Activated CD4-positive, alpha-beta T cell treated with anti-CD3 and anti-CD28 coated beads for 1 hour (primary cell): Measurements from ENCODE around the gene IRAK1BP1.
"Not testable (repeated sequence)": the region's sequence is repeated elsewhere in the genome, so short reads cannot be mapped to it uniquely, and the experiment has no call there.

Source experiments
- DNase-seq: peaks from one replicate; pipeline ENCODE4 v3.0.0-alpha.2; 2020

IRAK1BP1 gene

DNA sequence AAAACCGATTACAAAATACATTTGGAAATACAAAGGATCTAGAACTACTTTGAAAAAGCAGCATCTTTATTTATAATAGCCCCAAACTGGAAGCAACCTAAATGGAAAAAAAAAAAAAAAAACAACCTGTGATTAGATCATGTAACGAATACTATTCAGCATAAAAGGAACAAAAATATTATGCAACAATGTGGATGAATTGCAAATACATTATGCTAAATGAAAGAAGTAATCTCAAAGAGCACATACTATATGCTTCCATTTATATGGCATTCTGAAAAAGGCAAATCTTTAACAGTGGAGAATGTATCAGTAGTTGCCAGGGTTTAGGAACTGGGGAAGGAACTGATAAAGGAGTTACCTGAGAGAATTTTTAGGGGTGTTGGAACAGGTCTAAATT, 28.9 kb downstream of the IRAK1BP1 start:
- no peak for DNase-seq

DNA sequence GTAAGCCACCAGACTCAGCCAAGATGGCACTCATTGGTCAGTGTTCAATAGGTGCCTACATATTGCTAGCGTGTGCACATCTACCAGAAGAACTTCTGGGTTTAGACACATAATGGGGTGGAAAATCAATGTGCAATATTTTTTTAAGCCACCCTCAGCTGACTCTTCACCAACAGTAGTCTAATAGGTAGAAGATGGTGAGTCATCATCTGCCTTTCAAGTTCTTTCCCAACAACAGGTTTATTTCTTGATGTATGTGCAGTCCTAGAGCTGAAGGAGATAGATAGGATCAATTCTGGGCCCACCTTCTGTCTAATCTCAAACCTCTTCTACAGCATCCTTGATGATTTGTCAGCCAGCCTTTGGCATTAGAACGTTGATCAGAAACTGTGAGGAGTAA, 41.3 kb downstream of the IRAK1BP1 start:
- DNase-seq, result no peak

DNA sequence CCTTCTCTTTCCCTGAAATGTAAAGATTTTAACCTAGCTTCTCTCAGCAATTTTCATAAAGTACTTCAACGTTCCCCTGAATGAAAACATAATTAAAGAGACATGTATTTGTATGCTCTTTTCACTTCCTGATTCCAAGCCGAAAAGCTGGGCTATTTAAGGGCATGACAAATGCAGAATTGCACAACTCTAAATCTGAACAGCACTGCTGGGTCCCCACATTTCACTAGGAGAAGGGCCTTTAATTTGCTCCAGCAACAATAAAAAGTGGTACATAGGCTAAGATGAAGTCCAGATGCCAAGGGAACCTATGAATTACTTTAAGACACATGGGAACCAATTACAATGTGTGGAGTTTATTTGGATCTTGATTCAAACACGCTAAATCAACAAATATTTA, 42.0 kb downstream of the IRAK1BP1 start:
- no peak for DNase-seq

DNA sequence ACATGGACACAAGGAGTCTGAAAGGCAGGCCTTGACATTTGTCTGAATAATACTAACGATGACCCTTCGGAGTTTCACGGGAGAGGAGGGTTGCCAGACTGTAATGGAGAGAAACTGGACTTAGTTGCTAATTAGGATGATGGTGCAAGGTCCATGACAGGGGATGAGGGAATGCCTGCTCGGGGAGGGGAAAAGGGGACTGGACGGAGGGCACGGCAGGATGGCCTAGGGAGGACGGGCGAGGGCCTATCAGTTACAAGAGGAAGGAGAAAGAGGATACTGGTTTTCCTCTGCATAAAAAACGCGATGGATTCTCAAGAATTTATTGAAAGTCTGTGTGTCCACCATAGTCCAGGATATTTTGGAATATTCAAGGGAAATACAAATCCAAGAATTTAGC, 42.7 kb downstream of the IRAK1BP1 start:
- DNase-seq, result no peak

DNA sequence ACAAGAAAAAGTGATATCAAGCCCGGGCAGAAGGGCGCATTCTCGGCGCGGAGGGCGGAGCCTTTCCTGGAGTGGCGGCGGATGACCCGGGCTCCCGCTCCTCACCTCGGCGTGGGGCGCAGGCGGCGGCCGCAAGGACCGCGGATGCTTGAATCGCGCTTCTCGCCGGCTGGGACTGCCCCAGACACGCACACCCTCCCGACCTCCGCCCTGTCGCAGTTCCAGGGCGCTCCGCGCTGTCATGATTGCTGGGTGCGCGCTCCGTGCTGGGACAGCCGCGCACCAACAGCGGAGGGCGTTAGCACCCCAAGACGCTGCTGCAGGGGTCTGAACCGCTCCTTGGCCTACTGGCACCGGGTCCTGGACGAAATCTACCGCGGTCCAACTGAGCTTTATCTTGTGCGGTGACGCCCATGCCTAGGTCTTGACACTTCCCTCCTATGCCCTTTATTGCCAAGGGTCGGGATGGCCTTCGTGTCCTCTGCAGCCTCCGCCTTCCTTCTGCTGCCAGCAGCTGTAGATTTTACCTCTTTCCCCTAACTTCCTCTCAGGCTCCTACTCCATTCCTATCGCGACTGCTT, 43.3 kb downstream of the IRAK1BP1 start:
- no peak for DNase-seq

DNA sequence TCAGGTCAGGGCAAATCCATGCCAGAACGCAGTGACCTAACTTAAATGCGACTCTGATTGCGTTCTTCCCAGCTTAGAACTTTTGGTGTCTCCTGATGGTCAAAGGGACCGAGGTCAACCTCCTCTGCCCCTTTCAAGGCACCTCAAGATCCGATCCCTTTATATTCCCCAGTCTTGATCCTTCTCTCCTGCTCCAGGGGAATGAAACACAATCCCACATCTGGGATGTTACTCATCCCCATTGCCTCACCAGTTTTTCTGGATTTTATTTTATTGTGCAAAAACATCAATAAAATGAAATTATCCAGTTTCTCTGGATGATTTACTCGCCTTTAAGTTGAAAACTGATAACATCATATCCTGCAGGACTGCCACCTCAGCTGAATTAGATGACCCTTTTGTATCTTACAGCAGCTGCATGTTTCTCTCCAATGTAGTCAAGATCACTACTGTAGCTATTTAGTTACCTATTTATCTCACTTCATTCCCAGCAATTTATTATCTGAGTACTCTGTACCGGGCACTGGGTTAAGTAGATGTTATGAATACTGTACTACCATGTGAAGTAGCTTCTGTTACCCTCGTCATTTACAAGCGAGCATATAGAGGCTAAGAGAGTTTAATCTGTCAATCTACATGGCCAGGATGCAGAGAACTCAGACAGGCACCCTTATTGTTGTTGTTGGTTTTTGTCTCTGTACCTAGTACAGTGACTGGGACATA, 44.0 kb downstream of the IRAK1BP1 start:
- DNase-seq, result no peak

DNA sequence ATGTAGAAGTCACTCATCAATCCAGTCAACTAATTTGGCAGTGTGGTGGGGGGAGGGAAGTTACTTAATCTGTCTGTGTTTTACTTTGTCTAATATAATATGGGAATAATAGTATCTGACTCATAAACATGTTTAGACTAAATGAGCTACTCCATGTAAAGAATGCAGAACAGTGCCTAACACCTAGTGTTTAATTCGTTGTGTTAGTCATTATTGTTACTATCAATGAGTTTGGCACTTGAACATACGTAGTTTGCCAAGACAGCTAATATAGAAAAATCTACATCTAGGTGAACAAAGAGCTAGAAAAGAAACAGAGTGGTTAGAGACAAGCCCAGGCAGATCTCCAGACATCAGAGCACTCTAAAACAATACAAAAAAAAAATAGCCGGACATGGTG, 49.1 kb downstream of the IRAK1BP1 start:
- no peak for DNase-seq

DNA sequence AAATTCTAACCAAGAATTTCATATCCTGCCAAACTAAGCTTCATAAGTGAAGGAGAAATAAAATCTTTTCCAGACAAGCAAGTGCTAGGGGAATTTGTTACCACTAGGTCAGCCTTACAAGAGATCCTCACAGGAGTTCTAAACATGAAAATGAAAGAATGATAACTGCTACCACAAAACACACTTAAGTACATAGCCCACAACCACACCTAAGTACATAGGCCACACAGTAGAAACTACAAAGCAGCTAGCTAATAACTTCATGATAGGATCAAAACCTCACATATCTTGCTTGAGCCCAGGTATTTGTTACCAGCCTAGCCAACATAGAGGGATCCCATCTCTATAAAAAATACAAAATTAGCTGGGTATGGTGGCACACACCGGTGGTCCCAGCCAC, 50.4 kb downstream of the IRAK1BP1 start:
- DNase-seq, result no peak

DNA sequence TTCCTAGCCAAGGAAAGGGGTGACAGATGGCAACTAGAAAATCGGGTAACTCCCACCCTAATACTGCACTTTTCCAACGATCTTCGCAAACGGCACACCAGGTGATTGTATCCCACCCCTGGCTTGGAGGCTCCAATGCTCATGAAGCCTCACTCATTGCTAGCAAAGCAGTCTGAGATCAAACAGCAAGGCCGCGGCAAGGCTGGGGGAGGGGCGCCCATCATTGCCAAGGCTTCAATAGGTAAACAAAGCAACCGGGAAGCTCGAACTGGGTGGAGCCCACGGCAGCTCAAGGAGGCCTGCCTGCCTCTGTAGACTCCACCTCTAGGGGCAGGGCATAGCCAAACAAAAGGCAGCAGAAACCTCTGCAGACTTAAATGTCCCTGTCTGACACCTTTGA, 53.8 kb downstream of the IRAK1BP1 start:
- DNase-seq, result not testable (repeated sequence)

DNA sequence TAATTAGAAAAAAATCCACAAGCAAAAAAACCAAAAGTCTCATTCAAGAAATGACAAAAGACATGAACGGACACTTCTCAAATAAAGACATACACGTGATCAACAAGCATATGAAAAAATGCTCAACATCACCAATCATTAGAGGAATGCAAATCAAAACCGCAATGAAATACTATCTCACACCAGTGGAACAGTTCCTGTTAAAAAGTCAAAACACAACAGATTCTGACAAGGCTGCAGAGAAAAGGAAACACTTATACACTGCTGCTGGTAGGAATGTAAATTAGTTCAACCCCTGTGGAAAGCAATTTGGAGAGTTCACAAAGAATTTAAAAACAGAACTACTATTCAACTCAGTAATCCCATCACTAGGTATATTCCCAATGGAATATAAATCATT, 58.0 kb downstream of the IRAK1BP1 start:
- DNase-seq, result no peak

DNA sequence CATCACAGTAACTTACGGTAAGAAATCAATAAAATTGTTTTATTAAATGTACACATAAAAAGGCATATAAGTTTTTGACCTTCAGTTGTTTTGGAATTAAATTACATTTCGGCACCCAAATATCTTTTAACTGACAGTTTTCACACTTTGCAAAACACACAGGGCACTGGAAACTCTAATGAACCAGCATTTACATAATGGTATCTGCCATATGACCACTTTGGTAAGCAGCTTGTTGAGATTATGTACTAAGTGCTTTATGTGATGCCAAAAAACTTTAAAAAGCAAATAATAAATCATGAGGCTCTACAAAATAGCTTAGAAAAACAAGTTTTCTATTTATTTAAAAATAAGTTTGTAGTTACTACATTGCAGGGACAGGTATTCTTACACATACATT, 68.2 kb downstream of the IRAK1BP1 start:
- no peak for DNase-seq

DNA sequence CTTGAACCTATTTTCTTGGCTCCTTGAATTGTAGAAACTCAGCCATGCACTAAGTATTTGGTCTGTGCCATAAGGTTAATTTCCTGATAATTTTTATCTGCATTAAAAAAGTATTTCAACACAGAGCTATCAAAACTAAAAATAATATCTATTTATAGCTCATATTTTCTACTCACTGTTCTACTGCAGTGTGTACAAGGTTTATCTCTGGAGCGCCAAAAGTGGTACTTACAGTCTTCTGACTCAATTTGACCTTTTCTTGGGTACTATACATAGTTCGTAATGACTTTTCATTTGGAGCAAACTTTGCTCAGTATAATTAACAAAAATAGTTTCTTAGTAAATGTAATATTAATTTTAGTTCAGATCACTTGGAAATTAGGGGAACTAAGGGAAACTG, 69.2 kb downstream of the IRAK1BP1 start:
- no peak for DNase-seq

DNA sequence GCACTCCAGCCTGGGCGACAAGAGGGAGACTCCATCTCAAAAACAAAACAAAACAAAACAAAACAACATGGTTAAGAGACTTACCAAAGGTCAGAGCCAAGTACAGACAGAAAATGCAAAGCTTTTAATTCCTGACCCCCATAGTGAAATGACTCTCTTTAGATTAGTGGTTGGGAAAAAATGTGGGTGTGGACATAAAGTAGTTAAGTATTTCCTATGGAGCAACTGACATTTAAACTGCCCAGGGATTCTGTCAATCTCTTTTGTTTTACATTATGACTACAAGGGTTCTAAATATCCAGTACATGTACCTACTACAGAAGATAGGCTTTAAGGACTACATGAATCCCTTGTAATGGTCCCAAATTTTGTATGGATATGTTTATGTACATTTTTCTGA, 75.1 kb downstream of the IRAK1BP1 start:
- DNase-seq, result no peak

DNA sequence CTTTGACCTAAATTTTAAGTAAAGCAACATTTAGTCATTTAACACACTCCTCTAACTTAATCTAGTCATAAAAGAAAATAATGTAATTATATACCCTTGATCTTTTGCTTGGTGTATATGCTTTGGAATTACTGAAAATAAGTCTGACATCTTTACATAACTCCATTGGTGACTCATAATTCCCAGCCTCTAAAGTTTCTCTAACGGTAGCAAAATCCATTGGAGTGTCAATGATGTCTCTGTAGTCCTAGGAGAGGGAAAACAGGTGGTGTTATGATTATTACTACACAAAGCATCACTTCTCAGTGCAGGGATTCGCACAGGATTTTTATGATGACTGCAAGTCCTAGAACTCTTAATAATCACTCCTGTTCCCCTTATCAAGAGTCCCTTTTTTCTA, 80.2 kb downstream of the IRAK1BP1 start:
- no peak for DNase-seq

DNA sequence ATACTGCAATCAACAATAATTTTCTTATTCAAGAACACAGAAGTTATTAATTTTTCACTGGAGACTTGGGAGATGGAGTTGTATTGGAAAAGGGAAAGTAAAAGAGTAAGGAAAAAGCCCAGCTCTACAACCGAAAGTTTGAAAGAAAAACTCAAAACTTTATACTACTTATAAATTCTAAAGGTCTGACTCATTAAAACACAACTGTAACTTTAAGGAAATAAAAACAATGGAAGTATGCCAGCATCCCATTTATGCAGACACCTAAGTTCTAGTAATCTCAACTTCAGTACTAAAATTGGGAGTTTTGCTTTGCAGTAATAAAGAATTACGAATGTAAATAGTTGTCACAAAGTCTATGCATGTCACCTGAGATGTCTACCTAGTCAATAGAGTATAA, 80.6 kb downstream of the IRAK1BP1 start:
- DNase-seq, result no peak

DNA sequence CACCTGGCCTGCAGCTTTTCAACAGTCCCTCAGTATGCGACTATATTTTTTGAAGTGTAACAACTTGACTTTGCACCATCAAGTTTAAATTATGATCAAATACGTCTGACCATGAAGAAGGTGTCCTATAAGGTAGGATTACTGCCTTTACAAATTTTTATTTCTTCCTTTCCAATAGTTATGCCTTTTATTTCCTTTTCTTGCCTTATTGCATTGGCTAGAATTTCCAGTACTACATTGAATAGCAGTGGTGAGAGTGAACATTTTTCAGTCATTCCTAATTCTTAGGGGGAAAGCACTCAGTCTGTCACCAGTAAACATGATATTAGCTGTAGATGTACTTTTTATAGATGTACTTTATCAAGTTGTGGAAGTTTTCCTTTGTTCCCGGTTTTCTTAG, 81.4 kb downstream of the IRAK1BP1 start:
- DNase-seq, result no peak

DNA sequence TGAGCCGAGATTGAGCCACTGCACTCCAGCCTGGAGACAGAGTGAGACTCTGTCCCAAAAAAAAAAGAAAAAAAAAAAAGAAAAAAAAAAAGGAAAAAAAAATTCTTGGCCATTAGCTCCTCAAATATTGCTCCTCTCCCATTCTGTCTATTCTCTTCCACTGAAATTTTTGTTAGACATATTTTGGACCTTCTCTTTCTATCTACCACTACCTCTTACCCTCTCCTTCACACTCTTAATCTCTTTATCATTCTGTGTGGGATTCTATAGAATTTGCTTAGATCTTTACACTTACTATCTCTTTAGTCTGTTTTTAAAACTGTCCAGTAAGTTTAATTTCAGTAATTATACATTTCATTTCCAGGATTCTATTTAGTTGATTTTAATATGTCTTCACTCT, 85.0 kb downstream of the IRAK1BP1 start:
- DNase-seq, result no peak
